Left ventricle myocardium superior (tissue), 1 donor: Measurements from ENCODE around the gene HAUS8. TPM values are rescaled to one million over a fixed set of nuclear protein-coding genes. Genes with fewer than 3 reads are reported as not detected.
A peak's percentile ranks its signal among the peaks of the same experiment; 100 is the strongest.
"Not testable (repeated sequence)": the region's sequence is repeated elsewhere in the genome, so short reads cannot be mapped to it uniquely, and the experiment has no call there.

Experiments used
- ATAC-seq: fragments of 200-7000 bp; cut with Tn5 transposase; one replicate; pipeline ENCODE4 v1.9.1; 2020; ENCODE audit warnings: mild to moderate bottlenecking, moderate library complexity
- DNase-seq: peaks from one replicate; pipeline ENCODE4 v3.0.0-alpha.2; 2020
- intact Hi-C: fragments of 100-400 bp; cut with micrococcal nuclease; formaldehyde crosslinking; loops from one replicate; pipeline ENCODE4 v1.11.0; 2022
- long read RNA-seq: library from polyadenylated mRNA; unstranded; transcript quantifications from one replicate; pipeline ENCODE4 v2.0.0, GENCODE V29; 2021
- total RNA-seq: library from RNA; stranded (reverse); fragmentation: NEBNext Ultra II Directional; extraction: Animal tissue kit (Norgen Biotek cat#: 25700); gene quantifications from one replicate; pipeline ENCODE4 v1.2.1, GENCODE V29; 2021
- donor health status: DM: no; HTN: yes; CAD: no; lungs with severe emphysema.

Gene HAUS8, protein sequence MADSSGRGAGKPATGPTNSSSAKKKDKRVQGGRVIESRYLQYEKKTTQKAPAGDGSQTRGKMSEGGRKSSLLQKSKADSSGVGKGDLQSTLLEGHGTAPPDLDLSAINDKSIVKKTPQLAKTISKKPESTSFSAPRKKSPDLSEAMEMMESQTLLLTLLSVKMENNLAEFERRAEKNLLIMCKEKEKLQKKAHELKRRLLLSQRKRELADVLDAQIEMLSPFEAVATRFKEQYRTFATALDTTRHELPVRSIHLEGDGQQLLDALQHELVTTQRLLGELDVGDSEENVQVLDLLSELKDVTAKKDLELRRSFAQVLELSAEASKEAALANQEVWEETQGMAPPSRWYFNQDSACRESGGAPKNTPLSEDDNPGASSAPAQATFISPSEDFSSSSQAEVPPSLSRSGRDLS
- 6.1 TPM for total RNA-seq
- long read RNA-seq, partial matches to known transcripts, result 1 of 5 reads
- long read RNA-seq, other reads (novel, unspliced or antisense), result 2 of 5 reads

DNA sequence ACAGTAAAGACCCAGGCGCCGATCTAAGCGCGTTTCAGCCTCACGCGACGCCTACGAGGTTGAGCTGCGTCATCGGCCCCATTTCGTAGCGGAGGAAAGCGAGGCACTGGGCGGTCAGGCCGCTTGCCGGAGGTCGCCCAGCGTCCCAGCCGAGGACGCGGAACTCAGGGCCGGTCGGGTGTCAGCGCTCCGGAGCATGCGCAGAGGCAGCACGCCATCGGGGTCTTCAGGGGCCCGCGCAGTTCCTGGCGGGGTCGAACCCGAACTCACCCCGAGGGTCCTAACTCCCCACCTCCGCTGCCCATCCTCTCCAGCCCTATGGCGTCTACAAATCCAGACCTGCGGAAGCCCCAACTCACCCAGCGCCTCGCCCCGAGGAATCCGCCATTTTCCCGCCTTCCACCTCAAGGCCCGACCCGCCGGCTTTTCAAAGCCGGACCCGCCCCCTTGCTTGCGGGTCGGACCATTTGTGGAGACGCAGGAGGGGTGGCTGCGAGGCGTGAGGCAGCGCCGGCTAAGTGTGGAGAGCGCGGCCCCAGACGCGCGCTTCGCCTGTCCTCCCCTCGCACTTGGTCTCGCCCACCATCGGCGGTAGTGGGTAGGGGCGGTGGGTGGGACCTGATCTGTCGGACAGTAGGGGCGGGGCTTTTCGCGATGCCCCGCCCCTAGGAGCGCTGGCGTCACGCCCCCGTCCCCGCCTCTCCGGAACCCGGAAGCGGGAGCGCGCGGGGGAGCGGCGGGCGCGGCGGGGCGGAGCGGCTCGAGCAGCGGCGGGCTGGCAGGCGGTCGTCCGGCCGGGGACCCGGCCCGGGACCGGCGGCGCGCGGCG, at the start of gene HAUS8, which contains the start of gene MYO9B:
TSS of gene HAUS8 (minus strand) at position 418 of the 829 bp plus-strand sequence. CDS start at position 388, 30 bp downstream.
TSS of gene MYO9B (plus strand) at position 743 of the 829 bp plus-strand sequence. CDS start 25,941 bp downstream, outside the sequence.
- DNase-seq (peak; percentile 99), ATAC-seq (peak; percentile 93)
- intact Hi-C loops, result no loop called here

DNA sequence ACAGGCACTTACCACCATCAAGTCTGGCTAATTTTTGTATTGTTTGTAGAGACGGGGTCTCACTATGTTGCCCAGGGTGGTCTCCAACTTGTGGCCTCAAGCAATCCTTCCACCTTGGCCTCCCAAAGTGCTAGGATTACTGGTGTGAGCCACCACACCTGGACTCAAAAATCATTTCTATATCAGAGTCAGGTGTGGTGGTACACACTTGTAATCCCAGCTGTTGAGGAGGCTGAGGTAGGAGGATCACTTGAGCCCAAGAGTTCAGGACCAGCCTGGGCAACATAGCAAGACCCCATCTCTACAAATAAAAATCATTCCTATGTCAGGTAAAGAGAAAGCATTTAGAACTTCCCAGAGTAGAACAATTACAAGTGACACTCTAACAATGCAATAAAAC, 48.8 kb upstream of the HAUS8 start:
- DNase-seq (no peak), ATAC-seq (no peak)
- intact Hi-C loops, result no loop called here

DNA sequence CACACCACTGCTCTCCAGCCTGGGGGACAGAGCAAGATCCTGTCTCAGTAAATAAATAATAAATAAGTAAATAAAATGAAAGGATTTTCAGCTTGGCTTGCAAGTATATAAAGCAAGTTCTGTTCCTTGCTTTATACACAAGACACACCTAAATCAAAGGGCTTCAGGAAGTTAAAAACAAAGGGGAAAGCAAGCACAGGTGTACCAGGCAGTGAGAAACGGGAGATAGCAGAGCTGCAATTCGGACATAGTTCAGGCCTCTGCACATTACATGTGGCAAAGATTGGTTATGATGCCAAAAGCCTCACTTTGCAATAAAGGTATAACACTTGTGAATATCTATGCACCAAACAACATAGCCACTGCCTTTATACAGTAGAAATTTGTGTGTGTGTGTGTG, 47.8 kb upstream of the HAUS8 start:
- intact Hi-C loops, result no loop called here

DNA sequence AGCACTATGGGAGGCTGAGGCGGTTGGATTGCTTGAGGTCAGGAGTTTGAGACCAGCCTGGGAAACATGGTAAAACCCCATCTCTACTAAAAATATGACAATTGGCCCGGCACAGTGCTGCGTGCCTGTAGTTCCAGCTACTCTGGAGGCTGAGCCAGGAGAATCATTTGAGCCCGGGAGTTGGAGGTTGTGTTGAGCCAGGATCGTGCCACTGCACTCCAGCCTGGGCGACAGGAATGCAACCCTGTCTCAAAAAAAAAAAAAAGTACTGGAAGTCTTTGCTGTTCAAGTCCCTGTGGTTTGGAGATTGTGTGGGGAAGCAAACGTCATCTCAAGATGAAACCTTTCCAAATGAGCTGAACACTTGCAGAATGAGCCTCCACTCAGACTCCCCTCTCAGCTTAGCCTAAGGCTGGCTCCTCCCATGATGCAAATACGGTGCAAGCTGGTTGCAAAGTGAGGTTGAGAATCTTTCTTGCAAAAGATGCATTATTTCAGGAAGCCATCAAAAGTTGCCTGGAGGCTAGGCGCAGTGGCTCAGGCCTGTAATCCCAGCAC, 46.6 kb upstream of the HAUS8 start:
- intact Hi-C loops, result no loop called here
- DNase-seq, result no peak
- no peak for ATAC-seq

More for the DNA sequence above, 47.8 kb upstream of the HAUS8 start:
- DNase-seq (no peak), ATAC-seq (no peak)

DNA sequence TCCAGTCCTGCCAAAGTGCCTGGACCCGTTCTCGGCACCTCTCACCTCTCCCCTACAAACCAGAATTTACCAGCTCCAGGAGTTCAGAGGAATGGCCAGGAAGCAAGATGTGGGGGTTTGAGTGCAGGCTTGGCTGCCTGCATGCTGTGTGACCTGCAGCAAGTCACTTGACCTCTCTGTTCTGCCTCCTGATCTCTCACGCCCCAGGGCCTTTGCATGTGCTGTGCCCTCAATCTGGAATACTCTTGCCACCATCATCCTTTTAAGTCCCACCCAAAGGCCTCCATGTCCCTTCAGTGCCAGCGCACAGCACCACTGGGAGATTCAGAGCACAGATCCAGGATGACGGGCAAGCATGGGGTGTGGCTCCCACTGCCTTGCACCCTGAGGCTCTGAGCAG, 43.7 kb upstream of the HAUS8 start:
- ATAC-seq (no peak), DNase-seq (no peak)
- intact Hi-C loops, result no loop called here

DNA sequence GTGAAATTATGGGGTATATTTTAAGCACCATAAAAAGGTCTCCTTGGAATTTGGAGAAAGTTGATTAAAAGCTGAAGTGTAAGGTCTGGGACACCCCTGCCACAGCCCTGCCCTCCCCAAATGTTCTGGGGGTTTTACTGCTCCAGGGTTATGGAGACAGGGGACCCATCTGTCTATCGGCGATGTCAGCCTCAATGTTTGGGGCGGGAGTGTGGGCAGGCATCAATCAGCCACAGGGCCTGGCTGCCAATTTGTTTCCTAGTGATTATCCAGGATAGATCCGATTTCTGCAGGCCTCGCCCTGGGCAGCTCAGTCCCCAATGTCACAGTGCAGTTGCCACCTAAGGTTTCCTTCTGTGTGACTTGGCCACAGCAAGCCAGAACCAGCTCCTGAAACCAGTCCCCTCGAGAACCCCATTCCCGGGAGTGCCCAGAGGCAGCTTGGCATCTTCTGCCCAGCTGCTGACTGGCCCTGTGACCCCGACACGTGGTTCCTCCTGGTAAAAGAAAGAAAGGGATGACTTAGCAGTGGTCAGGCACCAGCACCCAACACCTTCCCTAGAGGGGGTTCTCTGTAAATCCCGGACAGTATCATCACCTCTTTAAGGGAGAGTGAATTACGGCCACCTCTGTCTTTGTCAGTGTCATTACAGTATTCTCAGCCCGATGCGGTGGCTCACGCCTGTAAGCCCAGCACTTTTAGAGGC, 41.9 kb upstream of the HAUS8 start:
- DNase-seq (no peak), ATAC-seq (no peak)
- intact Hi-C loops, result no loop called here

DNA sequence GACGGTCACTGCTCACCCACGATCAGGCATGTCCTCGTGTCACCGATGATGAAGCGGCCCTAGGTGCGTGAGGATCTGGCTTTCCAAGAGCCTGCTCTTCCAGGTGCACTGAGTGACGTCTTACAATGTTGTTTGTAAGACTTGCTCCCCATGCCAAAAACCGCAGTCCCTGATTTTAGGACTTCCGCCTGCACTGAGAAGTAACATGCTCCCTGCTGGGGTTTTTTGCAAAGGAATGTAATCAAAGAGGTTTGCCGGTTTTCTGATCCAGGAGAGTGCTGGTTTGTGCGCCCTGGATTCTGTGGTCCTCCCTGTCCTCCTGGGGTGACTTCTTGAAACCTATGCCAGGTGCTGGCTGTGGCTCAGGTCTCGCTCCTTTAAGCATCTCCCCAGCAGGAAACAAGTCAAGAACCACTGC, 39.2 kb upstream of the HAUS8 start:
- intact Hi-C loops, result no loop called here
- no peak for ATAC-seq
- no peak for DNase-seq

DNA sequence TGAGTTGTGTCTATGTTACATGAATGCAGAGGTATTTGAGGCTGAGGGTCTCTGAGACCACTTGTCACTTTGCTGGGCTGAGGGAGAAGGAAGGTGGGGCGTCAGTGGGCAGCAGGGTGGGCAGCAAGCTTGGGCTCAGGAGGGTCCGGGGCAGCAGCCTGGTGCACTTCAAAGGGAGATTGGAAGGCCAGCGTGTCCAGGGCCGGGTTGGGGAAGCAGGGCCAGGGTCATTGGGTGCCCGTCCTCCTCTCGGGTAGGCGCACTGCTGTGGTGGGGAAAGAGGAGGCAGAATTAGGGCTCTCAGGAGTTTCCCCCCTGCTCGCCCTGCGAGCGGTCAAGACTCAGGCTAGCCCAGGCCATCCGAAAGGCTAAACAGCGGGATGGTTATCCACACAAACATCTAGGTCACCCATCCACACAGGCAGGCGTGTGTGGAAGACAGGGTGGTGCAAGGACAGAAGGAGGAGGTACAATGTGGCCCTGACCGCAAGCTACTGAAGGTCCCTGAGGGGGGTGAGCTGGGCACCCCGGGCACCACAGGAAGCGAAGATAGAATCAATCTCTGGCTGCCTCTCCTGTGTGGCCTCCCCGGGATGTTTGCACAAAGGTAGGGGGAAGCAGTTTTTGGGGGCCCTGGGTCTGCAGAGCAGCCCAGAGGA, 38.0 kb upstream of the HAUS8 start:
- ATAC-seq, result peak; percentile 27
- no peak for DNase-seq
- intact Hi-C loops, result no loop called here

DNA sequence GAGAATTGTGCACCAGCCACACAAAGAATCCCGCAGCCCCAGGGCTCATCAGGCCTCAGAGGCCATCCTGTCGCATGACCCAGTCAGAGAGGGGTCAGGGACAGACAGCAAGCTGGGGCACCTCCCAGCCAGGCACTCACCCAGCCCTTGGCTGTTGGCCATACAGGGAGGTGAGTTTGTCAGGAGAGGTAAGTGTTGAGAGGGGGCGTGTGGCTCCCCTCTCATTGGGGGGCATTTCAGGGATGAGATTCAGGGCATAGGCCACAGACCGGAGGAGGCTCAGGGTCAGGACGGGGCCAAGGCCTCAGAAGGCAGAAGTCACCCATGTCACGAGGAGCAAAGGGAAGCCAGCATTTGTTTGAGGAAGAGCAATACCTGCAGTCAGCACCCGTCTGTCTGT, 37.4 kb upstream of the HAUS8 start:
- DNase-seq, result no peak
- intact Hi-C loops, result no loop called here
- peak; percentile 24 for ATAC-seq

DNA sequence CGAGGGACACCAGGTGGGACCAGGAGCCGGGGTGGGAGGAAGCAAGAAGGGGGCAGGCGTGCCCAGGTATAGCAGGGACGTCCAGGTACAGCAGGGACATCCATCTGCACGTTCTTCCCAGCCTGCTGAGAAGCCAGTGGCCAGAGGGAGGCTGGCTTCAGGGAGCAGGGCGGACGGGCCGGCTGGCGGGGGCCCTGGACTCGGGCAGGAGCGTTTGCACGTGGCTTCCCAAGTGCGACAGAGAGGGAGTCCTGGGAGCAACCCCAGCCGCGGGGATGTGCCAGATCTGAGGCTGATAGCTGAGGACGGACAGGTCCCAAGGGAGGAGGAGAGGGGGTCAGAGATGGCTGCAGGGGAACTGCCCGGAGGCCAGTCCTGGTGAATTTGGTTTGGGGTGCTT, 37.0 kb upstream of the HAUS8 start:
- ATAC-seq (no peak), DNase-seq (no peak)
- intact Hi-C loops, result no loop called here

DNA sequence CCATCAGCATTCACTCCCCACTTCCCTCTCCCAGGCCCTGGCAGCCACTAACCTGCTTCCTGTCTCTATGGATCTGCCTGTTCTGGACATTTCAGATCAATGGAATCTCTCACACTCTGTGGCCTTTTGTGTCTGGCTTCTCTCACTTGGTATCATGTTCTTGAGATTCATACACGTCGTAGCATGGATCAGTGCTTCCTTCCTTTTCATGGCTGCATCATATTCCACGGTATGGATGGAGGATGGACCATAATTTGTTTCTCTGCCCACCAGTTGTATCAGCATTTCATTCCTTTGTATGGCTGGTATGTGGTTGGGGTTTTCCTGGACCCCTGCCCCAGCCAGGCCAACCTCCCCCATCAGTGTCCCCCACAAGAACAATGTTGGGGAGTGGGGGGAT, 36.5 kb upstream of the HAUS8 start:
- no peak for DNase-seq
- no peak for ATAC-seq
- intact Hi-C loops, result no loop called here

DNA sequence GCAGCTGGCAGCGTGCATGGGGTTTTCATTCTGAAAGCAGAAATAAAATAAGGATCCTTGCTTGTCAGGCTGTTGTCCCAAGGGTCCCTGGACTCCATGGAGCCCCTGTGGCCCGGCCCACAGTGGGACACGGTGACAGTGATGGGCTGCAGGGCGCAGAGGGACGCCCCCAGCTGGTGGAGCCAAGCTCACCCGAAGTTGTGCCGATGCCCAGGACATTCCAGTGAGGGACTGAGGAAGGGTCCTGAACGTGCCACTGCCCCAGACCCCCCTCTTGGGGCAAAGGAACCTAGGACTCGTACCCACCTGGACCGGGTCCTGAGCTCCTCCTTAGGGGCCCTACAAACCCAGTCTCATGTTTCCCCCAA, 35.3 kb upstream of the HAUS8 start:
- DNase-seq (no peak), ATAC-seq (no peak)
- intact Hi-C loops, result no loop called here

DNA sequence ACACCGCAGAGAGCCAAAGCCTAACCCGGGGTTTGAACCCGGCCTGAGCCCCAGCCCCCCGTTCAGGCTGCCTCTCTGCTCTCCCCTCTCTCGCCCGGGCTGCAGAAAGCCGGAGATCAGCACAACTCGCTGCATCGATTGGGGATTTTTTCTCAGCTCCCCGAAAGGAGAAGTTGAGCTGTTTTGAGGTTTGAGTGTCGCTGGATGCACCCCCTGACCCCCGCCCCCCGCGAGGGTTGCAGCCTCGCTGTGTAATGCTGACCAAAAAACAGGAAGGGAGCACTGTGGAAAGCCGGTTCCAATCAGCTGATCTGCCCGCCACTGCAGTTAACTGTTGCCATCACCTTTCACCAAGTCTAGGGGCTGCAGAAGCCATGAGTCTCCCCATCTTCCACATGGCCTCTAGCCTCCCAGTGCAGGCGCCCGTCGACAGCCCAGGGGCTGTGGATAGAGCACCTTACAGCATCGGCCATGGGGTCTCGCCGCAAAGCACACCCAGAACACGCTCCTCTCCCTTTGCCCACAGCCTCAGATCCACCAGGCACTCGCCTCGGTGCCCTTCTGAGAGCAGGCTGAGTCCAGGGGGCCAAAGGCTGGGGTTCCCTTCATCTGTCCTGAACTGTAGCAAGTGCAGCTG, 34.8 kb upstream of the HAUS8 start:
- peak; percentile 72 for DNase-seq
- peak; percentile 37 for ATAC-seq
- intact Hi-C loops, result no loop called here

DNA sequence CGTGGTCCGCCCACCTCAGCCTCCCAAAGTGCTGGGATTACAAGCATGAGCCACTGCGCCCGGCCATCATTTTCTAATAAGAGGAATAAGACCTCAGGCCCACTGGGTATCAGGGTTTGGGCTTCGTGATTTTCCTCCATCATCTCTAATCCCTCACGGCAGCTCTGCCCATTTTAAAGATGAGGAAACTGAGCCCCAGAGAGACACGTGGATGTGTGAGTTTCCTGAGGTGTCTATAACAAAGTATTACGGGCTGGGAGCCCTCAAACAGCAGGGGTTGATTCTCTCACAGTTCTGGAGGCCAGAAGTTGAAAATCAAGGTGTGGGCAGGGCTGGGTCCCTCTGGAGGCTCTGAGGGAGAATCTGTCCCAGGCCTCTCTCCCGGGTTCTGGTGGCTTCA, 34.0 kb upstream of the HAUS8 start:
- intact Hi-C loops, result no loop called here
- DNase-seq, result no peak
- no peak for ATAC-seq

DNA sequence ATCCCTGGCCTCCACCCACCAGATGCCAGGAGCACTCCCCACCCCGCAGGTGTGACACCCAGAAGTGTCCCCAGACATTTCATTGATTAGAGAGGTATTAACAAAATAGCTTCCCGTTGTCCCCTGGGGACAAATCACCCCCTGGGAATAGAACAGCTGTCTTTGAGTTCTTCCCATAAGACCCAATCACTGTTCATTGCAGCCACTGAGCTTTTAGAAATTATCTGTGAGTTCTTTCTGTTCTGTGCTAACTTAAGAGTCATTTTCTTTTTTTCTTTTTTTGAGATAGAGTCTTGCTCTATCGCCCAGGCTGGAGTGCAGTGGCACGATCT, 33.2 kb upstream of the HAUS8 start:
- ATAC-seq (no peak), DNase-seq (no peak)
- intact Hi-C loops, result no loop called here

DNA sequence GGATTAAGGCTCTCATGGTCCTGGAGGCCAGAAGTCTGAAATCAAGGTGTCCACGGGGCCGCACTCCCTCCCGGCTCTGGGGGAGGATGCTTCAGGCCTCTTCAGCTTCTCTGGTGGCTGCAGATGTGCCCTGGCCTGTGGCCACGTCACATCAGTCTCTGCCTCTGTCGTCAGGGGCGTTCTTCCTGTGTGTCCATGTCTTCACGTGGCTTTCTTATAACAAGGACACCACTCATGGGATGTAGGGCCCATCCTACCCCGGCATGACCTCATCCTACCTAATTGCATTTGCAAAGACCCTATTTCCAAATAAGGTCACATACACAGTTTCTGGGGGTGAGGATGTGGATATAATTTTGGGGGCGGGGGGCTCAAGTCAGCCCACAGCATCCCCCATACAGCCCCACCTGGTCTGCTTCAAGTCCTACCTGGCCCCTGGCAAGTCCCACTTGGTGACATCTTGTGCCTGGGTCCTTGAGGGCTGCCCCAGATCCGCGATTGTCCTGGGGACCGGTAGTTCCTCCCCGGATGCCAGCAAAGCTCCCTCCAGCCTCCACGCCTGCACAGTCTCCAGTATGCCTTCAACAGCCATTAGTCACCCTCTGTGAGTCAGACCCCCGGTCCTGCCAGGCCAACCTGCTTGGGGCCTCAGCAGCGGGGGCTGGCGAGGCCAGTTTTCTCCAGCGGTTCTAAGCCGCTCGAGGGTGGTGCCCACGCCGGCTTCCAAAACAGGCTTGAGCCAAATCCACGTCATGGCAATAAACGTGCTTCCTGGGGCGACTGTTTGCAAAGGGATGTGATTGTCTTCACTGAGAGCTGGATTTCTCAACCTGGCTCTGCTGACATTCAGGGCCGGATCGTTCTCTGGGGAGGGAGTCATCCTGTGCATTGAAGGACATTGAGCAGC, 32.5 kb upstream of the HAUS8 start:
- intact Hi-C loops, result no loop called here
- ATAC-seq (peak; percentile 81), DNase-seq (peak; percentile 74)

DNA sequence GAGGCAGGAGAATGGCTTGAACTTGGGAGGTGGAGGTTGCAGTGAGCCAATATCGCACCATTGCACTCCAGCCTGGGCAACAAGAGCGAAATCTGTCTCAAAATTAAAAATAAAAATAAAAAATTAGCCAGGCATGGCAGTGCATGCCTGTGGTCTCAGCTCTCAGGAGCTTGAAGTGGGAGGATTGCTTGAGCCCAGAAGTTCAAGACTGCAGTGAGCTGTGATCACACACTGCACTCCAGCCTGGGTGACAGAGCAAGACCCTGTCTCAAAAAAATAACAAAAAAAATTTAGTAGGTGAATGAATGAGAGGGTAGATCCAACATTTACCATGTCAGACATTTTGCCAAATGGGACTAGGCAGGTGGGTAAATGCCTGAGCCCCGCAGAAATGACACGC, 31.7 kb upstream of the HAUS8 start:
- intact Hi-C loops, ATAC-seq, DNase-seq: not testable (repeated sequence)

DNA sequence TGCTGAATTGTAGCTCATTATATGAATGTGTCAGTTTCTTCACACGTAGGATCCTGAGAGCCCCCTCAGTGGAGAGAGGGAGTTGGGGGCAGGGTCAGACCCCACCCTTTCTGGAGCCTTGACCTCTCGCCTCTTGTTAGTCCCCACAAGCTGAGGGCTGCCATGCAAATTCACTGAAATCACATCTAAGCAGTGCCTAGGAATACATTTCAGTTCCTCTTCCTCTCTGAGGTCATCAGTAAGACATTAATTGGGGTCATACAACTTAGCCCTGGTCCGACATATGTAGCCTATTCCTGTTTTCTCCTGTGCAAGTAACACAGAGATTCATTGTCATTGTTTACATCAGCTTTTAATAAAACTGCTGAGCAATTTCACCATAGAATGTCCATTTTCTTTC, 30.3 kb upstream of the HAUS8 start:
- no peak for DNase-seq
- no peak for ATAC-seq
- intact Hi-C loops, result no loop called here
